Liver (tissue), 9 donors: ENCODE results near the gene SLC8A2. TPM values are rescaled to one million over a fixed set of nuclear protein-coding genes. Genes with fewer than 3 reads are reported as not detected.

Experiments
- DNase-seq: peaks from one replicate; pipeline ENCODE4 v3.0.0-alpha.2; 2017; ENCODE audit warnings: low spot score
- H3K27ac ChIP-seq, 2 donors: one replicate each; pipeline ENCODE4 v1.7.0; 2013; ENCODE audit warnings: inconsistent platforms in 2 of 2, low read length in 2 of 2, control low read depth in 1 of 2, low read depth in 1 of 2, mild to moderate bottlenecking in 1 of 2
- H3K27me3 ChIP-seq, 4 donors: one replicate each; pipeline versions ENCODE4 v1.6.1 to v1.7.0; 2013; ENCODE audit warnings: low read length in 3 of 4, inconsistent platforms in 1 of 4, mild to moderate bottlenecking in 1 of 4, moderate library complexity in 1 of 4; ENCODE audit not compliant: control insufficient read depth in 4 of 4, insufficient read depth in 4 of 4
- H3K36me3 ChIP-seq, 4 donors: one replicate each; pipeline versions ENCODE4 v1.6.1 to v1.7.0; 2013; ENCODE audit warnings: low read length in 3 of 4, mild to moderate bottlenecking in 3 of 4, low read depth in 1 of 4, moderate library complexity in 1 of 4; ENCODE audit not compliant: control insufficient read depth in 4 of 4, insufficient read depth in 3 of 4
- H3K4me1 ChIP-seq, 4 donors: one replicate each; pipeline versions ENCODE4 v1.6.1 to v1.7.0; 2013; ENCODE audit warnings: low read length in 3 of 4, mild to moderate bottlenecking in 3 of 4, moderate library complexity in 1 of 4; ENCODE audit not compliant: control insufficient read depth in 4 of 4, insufficient read depth in 4 of 4
- H3K4me3 ChIP-seq, 3 donors: one replicate each; pipeline versions ENCODE4 v1.6.1 to v1.7.0; 2013; ENCODE audit warnings: low read length in 3 of 3, control low read depth in 1 of 3, low read depth in 1 of 3, mild to moderate bottlenecking in 1 of 3
- H3K9ac ChIP-seq, 2 donors: one replicate each; pipeline ENCODE4 v1.7.0; 2013; ENCODE audit warnings: low read length in 2 of 2, mild to moderate bottlenecking in 2 of 2, moderate library complexity in 2 of 2, control low read depth in 1 of 2, low read depth in 1 of 2
- H3K9me3 ChIP-seq, 4 donors: one replicate each; pipeline versions ENCODE4 v1.6.1 to v1.7.0; 2013; ENCODE audit warnings: low read length in 3 of 4; ENCODE audit not compliant: control insufficient read depth in 4 of 4
- ATF3 ChIP-seq: IDR thresholded peaks from 2 replicates; pipeline ENCODE4 v1.6.1; 2016; ENCODE audit warnings: antibody characterized with exemption
- EGR1 ChIP-seq, 2 donors: IDR thresholded peaks; 2 replicates each; pipeline ENCODE4 v1.6.1; 2016 to 2018; ENCODE audit warnings: antibody characterized with exemption in 2 of 2, low read depth in 2 of 2
- FOXA1 ChIP-seq: IDR thresholded peaks from 2 replicates; pipeline ENCODE4 v1.6.1; 2016; ENCODE audit warnings: antibody characterized with exemption
- FOXA2 ChIP-seq: IDR thresholded peaks from 2 replicates; pipeline ENCODE4 v1.6.1; 2016; ENCODE audit warnings: antibody characterized with exemption
- GABPA ChIP-seq, 2 donors: IDR thresholded peaks in 1 of 2; conservative IDR thresholded peaks in 1 of 2; 2 replicates each; pipeline ENCODE4 v1.6.1; 2016; ENCODE audit warnings: antibody characterized with exemption in 2 of 2, mild to moderate bottlenecking in 1 of 2, moderate library complexity in 1 of 2
- HNF4A ChIP-seq, 2 donors: conservative IDR thresholded peaks; 2 replicates each; pipeline ENCODE4 v1.6.1; 2016; ENCODE audit warnings: antibody characterized with exemption in 2 of 2, mild to moderate bottlenecking in 2 of 2
- HNF4G ChIP-seq: IDR thresholded peaks from 2 replicates; pipeline ENCODE4 v1.6.1; 2016; ENCODE audit warnings: antibody characterized with exemption
- NR2F2 ChIP-seq: IDR thresholded peaks from 2 replicates; pipeline ENCODE4 v1.6.1; 2016; ENCODE audit warnings: antibody characterized with exemption
- RAD21 ChIP-seq, 2 donors: IDR thresholded peaks; 2 replicates each; pipeline ENCODE4 v1.6.1; 2016; ENCODE audit warnings: antibody characterized with exemption in 2 of 2, mild to moderate bottlenecking in 2 of 2
- REST ChIP-seq: IDR thresholded peaks from 2 replicates; pipeline ENCODE4 v1.6.1; 2016; ENCODE audit warnings: antibody characterized with exemption, mild to moderate bottlenecking
- RXRA ChIP-seq, 2 donors: IDR thresholded peaks; 2 replicates each; pipeline ENCODE4 v1.6.1; 2017 to 2018; ENCODE audit warnings: antibody characterized with exemption in 2 of 2, mild to moderate bottlenecking in 1 of 2
- SP1 ChIP-seq: IDR thresholded peaks from 2 replicates; pipeline ENCODE4 v1.6.1; 2018; ENCODE audit warnings: antibody characterized with exemption, mild to moderate bottlenecking
- TAF1 ChIP-seq: conservative IDR thresholded peaks from 2 replicates; pipeline ENCODE4 v1.6.1; 2016; ENCODE audit warnings: antibody characterized with exemption, mild to moderate bottlenecking
- YY1 ChIP-seq: IDR thresholded peaks from 2 replicates; pipeline ENCODE4 v1.6.1; 2016; ENCODE audit warnings: antibody characterized with exemption, mild to moderate bottlenecking
- ZBTB33 ChIP-seq: IDR thresholded peaks from 2 replicates; pipeline ENCODE4 v1.6.1; 2016; ENCODE audit warnings: antibody characterized with exemption
- WGBS: extraction: QIAGEN DNeasy Blood & Tissue Kit; methylation state at CpG from one replicate; pipeline ENCODE4 v1.1.7; 2013; 5-methylcytosine and 5-hydroxymethylcytosine counted together
- polyA plus RNA-seq, 2 donors: library from polyadenylated mRNA; stranded (reverse) in 1 of 2; unstranded in 1 of 2; fragments of 200-250 nt in 1 of 2; fragments of >200 nt in 1 of 2; fragmentation: Nextera tagmentation in 1 of 2; extraction: Ambion mirVana in 1 of 2; gene quantifications; one replicate each; pipeline versions ENCODE4 v1.2.1 to v1.2.3, GENCODE V29; 2013 to 2015
- total RNA-seq, 2 donors: library from RNA; depleted of rRNA; stranded (reverse); fragments of >200 nt; gene quantifications; one replicate each; pipeline ENCODE4 v1.2.3, GENCODE V29; 2014
- donor health status: healthy.
- donor health status: healthy.
- donor health status: healthy.
- donor health status: healthy.
- donor health status: healthy.

Gene SLC8A2
- total and polyA plus RNA-seq, 4 donors: 0.01 to 0.25 TPM; not detected in 2

DNA sequence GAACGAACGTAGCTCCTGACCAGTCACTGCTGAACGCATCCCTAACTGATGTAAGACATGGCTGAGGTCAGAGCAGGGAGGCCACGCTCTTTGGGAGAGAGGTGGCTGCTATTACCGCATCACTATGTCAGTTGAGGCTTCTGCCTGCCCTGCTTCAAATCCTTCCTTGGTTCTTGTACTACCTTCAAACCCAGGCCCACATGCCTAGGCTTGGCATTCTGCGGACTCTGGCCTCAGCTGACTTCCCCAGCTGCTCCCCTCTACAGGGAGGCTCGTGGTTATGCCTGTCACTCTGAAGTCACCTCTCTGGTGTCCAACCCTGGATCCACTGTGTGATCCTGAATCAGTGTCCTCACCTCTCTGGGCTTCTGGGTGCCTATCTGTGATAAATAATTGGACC, 37.6 kb downstream of the SLC8A2 start:
- H3K27ac ChIP-seq: no peak overlapping the region
- peaks cover 0 to 9% (median 3%) of the 10 kb centered on the region in 4 donors for H3K27me3 ChIP-seq
- no peak for DNase-seq
- no peak overlapping the region for H3K9ac ChIP-seq
- no peak overlapping the region for H3K4me3 ChIP-seq
- H3K4me1 ChIP-seq: peaks cover 2 to 7% (median 5%) of the 10 kb centered on the region in 4 donors
- no peak for TF ChIP-seq HNF4G
- no peak for TF ChIP-seq FOXA1
- no peak for TF ChIP-seq SP1
- no peak for TF ChIP-seq FOXA2
- 75% methylated on average over 7 of the region's 7 CpGs for WGBS
- no peaks in the 10 kb centered on the region for H3K36me3 ChIP-seq
- no peaks in the 10 kb centered on the region for H3K9me3 ChIP-seq

- 35% methylated on average over 1 of the region's 1 CpG for WGBS
- H3K27me3 ChIP-seq: peaks cover 0 to 6% (median 3%) of the 10 kb centered on the region in 4 donors
- no peak for TF ChIP-seq FOXA1
- no peak for TF ChIP-seq REST
- TF ChIP-seq ATF3: no peak
- no peak for TF ChIP-seq RAD21 (IDR thresholded peaks at IDR 0.05)
- TF ChIP-seq YY1: no peak
- no peak for TF ChIP-seq RXRA (IDR thresholded peaks at IDR 0.05)
- TF ChIP-seq GABPA (IDR thresholded peaks at IDR 0.05 in 1 of 2, conservative IDR thresholded peaks at IDR 0.05 in 1 of 2): no peak
- no peak for TF ChIP-seq HNF4G
- no peak for TF ChIP-seq HNF4A (conservative IDR thresholded peaks at IDR 0.05)
- no peak for TF ChIP-seq NR2F2
- no peak for TF ChIP-seq EGR1 (IDR thresholded peaks at IDR 0.05; ENCODE audit: low read depth in 2 of 2)
- TF ChIP-seq TAF1: no peak
- TF ChIP-seq SP1: no peak
- TF ChIP-seq ZBTB33: no peak
- no peak for TF ChIP-seq FOXA2
Observed at GRCh38 chr19:47433121-47433520, 38.6 kb downstream of the SLC8A2 start.

More at GRCh38 chr19:47433121-47433520, 38.6 kb downstream of the SLC8A2 start:
- H3K9ac ChIP-seq: no peak overlapping the region
- H3K27ac ChIP-seq: no peak overlapping the region
- DNase-seq: no peak
- no peaks in the 10 kb centered on the region for H3K36me3 ChIP-seq
- H3K4me3 ChIP-seq: no peak overlapping the region
- H3K9me3 ChIP-seq: no peaks in the 10 kb centered on the region
- peaks cover 2 to 8% (median 5%) of the 10 kb centered on the region in 4 donors for H3K4me1 ChIP-seq
